Measurements from ENCODE around the gene POLR3E.
"Not testable (repeated sequence)": the region's sequence is repeated elsewhere in the genome, so short reads cannot be mapped to it uniquely, and the experiment has no call there.

Gene POLR3E

DNA sequence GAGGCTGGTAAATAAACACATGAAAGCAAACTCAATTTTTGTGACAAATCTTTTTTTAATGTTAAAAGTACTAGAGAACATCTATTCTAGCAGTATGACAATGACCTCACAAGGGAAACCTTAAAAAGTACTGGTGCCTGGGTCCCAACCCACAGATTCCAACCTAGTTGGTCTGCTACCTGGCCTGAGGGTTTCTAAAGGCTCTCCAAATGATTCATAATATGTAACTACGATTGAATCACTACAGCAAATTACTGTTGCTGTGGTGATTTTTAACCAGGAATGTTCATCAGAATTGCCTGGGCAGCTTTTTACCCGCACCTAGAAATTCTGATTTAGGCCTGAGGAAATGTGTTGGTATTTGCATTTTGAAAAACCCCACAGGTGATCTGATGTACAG lies 51.1 kb downstream of the POLR3E start:
- no peak for DNase-seq
- intact Hi-C loops (cut with DNase I) = no loop called here

DNA sequence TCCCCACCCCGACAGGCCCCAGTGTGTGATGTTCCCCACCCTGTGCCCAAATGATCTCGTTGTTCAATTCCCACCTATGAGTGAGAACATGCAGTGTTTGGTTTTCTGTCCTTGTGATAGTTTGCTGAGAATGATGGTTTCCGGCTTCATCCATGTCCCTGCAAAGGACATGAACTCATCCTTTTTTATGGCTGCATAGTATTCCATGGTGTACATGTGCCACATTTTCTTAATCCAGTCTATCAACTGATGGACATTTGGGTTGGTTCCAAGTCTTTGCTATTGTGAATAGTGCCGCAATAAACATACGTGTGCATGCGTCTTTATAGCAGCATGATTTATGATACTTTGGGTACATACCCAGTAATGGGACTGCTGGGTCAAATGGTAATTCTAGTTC lies 53.8 kb downstream of the POLR3E start:
- DNase-seq; intact Hi-C loops (cut with DNase I): not testable (repeated sequence)

DNA sequence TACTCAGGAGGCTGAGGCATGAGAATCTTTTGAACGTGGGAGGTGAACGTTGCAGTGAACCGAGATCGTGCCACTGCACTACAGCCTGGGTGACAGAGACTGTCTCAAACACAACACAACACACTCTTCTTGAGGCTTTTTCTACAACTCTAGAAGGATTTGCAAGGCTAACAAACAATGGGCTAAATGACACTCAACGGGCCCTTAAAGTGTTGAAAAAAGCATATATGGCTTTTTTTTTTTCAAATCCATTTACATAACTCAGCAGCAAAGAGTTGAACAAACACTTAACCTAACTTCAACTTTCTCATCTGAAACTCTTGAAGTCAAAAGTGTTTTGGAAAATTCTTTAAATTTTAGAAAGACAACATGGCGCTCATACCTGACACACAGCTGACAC lies 54.9 kb downstream of the POLR3E start:
- intact Hi-C loops (cut with DNase I) = no loop called here
- DNase-seq = no peak

DNA sequence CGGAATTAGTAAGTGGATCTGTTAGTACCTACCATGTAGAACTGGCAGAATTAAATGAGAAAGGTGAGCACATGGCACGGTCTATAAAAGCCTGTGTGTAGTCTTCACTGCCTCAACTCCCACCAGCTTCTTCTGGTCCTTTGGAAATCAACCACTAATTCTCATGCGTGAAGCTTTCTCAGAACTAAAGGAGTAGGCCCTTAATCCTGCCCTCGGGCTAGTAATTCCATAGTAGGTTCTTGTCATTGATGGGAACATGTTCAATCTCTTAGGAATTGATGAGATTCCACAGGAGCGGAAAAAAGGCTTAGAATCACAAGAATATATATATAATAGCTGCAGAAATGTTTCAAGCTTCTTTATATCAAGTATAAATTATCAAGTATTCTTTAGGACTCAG lies 55.5 kb downstream of the POLR3E start:
- intact Hi-C loops (cut with DNase I) = no loop called here
- DNase-seq = no peak

DNA sequence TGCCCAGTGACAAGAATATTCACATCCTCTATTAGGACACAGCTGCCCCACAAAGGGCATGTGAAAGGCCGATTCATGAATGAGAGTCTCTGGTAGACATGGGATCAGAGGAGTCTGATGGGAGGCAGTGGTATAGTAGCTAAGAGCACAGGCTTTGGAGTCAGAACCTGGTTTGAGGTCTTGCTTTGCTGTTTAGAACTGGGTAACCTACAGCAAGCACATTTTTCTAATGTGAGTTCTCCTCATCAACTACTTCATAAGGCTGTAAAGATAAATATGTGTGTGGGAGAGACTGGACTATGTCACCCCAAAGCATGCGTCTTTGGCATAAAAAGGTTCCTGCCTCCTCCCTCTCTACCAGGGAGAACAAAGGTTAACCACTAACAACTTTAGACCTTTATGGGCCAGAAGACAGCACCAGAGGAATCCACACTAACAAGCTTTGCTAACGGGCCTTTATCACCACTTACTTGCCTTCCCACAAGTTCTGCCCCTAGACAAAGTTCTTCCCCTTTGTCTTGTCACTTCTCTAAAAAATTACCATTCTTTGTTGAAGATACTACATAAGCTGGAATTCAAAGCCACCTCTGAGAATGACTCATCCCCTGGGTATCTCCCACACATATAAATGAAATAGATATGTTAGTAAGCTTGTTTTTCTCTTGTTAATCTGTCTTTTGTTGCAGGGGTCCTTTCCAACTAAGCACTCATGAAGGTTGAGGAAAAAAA lies 56.1 kb downstream of the POLR3E start:
- DNase-seq = no peak
- intact Hi-C loops (cut with DNase I) = no loop called here

DNA sequence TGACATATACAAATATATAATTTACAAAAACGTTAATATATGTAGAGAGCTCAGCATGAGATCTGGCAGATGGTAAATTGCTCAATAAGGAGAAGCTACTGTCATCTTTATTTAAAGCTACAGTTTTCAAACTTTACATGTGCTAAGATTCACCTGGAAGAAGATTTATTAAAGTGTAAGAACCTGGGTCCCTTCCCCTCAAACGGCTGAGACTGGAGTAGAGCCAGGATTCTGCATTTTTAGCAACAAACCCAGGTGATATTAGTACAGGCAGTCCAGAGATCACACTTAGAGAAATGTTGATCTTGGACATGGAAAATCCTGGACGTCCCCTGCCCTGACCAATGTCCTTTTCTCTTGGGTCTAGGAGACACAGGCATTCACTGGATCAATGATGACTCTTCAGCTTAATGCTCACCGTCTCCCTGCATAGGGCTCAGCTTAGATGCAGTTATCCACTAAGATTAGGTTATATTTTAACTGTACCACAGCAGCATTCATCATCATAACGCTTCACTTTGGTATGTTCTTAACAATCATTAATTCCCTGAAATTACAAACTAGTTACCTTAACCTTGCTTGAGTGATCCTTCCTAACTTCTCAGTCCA lies 56.8 kb downstream of the POLR3E start:
- no peak for DNase-seq
- intact Hi-C loops (cut with DNase I) = no loop called here

DNA sequence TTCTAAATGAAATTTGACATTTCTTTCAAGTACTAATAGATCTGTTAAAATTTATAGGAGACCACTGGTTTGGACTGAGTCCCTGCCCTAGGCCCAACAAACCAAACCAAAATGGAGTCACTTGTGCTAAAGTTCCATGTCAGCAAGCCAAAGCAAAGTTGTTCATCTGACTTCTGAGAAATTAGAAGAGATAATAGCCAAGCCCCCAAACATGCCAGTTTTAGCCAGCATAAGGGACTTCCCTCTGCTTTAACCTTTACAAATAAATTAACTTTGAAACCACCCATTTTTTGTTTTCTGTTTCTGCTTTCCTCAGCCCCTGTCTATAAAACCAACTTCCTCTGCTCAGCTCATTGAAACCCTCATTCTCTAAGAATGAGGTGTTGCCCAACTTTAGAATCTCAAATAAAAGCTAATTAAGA lies 58.3 kb downstream of the POLR3E start:
- intact Hi-C loops (cut with DNase I) = no loop called here
- DNase-seq = no peak

DNA sequence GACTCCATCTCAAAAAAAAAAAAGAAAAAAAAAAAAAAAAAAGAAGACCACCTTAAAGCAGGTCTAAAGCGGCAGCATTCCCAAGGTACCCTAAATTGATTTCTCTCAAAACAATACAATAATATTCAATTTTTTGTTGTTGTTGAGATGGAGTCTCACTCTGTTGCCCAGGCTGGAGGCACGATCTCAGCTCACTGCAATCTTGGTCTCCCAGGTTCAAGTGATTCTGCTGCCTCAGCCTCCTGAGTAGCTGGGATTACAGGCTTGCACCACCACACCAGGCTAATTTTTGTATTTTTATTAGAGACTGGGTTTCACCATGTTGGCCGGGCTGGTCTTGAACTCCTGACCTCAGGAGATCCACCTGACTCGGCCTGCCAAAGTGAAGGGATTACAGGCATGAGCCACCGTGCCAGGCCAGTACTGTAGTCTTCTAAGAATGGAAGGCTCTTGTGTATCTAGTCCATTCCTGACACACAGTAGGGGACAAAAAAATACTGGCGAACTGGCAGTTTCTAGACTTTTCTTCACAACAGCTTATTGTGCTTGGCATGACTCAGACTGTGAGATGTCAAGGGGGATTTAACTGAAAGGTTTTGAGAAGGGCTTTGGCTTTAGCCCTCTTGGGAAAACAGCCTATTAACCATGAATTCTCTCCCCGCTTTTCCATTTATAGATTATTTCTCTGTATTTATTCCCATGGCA lies 59.9 kb downstream of the POLR3E start:
- no peak for DNase-seq
- intact Hi-C loops (cut with DNase I) = no loop called here

DNA sequence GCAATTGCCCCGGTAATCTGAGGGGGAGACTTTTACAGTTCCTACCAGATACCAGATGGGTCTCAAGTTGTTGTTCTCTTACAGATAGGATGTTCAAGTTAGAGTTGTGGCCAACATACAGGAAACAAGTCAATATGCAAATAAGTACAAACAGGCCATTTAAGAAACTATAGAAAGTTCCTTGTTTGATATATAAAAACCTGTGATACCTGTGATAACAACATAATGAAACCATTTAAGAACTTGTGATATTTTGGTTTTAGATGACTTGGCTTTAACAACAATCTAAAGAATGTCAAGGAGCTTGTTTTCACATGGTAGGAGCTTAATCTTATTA lies 60.4 kb downstream of the POLR3E start:
- intact Hi-C loops (cut with DNase I) = no loop called here
- no peak for DNase-seq

DNA sequence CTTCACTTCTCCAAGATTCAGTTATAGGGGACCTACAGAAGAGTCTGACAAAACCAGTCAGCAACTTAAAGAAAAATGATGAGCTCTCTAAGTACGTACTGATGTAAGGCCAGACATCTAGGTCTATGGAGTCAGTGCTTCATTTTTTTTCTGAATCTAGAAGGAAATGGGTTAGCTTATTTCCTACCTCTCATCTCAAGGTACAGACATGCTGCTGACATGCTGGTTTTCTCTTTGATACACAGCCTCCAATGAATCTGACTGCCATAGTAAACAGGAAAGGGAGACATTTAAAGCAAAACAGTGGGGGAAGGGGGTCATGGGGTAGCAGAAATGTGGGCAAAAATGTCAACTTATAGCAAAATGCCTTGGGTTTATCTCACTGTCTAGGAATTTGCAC lies 60.8 kb downstream of the POLR3E start:
- DNase-seq = no peak
- intact Hi-C loops (cut with DNase I) = no loop called here

DNA sequence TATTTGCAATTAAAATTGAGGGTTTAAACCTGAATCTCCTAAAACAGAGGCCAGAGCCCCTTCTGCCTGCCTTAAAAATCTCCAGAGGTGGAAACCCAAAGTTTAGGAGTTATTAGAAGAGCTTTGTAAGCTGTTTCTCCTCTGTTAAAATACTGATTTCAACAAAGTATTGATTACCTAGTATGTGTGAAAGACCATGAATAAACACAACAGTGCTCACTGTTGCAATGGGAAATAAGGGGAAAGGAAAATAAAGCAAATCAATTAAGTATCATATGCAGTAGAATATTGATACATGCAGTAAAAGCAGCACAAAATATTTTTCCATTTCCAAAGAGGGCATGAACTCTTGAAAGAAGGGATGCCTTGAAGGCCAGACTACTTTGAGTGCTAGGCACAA lies 62.5 kb downstream of the POLR3E start:
- no peak for DNase-seq
- intact Hi-C loops (cut with DNase I) = no loop called here

DNA sequence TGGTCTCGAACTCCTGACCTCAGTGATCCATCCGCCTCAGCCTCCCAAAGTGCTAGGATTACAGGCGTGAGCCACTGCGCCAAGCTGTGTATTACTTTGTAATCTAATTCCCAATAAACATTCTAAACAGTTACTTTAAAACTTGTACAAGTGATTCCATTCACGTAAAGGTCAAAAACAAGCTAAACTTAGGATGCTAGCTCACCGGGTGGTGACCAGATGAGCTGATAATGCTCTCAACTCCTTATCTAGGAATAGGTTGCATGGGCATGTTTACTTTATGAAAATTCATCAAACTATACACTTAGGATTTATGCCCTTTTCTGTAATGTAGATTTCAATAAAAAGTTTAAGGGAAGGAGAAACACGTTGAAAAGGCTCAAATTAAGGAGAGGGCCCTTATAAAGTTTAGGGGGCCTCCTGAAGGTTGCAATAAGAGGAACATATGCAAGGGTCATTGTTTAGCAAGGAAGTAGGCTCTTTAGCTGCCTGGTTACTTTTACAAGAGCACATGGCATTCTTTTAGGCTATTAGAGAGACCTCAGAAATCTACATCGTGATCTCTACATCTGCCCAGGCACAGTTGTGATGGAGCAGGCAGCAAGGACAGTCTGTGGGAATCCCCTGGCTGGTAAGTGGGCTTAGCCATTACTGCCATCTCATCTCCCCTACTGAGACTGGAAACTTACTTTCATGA lies 63.9 kb downstream of the POLR3E start:
- intact Hi-C loops (cut with DNase I) = no loop called here
- no peak for DNase-seq

DNA sequence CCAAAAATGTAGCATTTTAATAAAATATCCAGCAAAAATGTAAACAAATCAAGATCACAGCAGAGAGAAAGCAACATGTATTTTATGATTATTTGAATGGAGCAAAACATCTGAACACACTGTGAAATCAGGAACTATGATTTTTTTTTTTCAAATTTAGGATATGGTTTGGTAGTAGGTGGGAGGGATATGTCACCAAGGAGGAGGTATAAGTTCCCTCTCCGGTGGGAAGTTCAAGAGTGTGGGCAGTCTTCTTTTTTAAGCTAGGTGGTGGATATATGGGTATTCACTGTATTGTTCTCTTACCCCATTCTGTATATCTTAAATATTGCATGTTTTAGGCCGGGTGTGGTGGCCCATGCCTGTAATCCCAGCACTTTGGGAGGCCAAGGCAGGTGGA lies 67.0 kb downstream of the POLR3E start:
- DNase-seq = peak in 1 of 42 donors; percentile 11
- intact Hi-C loops (cut with DNase I) = no loop called here

DNA sequence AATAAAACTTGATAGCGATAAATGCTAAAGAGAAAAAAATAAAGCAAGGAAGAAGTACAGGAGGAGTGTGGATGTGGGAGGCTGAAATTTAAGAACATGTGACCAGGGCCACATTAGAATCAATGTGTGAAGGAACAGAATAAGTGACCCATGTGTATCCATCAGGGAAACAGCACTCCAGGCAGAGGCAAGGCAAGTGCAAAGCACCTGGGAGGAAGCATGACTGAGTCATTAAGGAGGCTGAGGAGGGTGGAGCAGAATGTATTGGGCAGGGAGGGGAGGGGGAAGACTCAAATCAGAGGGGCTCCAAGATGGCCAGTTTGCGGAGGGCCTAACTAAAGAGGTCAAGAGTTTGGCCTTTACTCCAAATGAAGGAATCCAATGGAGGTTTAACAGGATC lies 69.2 kb downstream of the POLR3E start:
- no peak for DNase-seq
- intact Hi-C loops (cut with DNase I) = no loop called here

DNA sequence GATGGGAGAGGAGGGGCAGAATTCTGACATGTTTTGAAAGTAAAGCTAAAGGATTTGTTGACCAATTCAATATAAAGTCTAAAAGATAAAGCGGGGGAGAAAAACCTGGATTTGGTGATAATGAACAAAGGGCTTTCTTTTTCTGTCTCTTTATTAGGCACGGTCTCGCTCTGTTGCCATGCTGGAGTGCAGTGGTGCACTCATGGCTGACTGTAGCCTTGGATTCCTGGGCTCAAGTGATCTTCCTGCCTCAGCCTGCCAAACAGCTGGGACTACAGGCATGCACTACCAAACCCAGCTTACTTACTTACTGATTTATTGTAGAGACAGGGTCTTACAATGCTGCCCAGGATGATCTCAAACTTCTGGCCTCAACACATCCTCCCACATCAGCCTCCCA lies 69.7 kb downstream of the POLR3E start:
- no peak for DNase-seq
- intact Hi-C loops (cut with DNase I) = no loop called here

DNA sequence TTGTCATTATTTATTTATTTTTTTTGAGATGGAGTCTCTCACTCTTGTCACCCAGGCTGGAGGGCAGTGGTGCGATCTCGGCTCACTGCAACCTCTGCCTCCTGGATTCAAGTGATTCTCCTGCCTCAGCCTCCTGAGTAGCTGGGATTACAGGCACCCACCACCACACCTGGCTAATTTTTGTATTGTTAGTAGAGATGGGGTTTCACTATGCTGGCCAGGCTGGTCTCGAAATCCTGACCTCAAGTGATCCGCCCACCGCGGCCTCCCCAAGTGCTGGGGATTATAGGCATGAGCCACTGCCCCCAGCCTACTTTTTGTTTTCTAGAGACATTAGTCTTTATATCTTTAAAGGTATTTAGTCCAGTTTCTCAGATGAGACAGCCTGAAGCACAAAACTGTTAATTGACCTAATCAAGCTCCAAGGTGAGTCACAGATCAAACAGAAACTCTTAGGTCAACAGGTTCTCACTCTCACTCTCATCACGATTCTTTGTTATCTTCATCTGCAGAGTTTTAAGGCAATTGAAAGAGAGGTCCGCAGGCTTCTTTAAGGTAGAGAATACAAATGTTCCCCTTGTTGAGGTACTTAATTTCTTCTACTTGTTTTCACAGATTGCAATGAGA lies 71.1 kb downstream of the POLR3E start:
- intact Hi-C loops (cut with DNase I); DNase-seq: not testable (repeated sequence)

DNA sequence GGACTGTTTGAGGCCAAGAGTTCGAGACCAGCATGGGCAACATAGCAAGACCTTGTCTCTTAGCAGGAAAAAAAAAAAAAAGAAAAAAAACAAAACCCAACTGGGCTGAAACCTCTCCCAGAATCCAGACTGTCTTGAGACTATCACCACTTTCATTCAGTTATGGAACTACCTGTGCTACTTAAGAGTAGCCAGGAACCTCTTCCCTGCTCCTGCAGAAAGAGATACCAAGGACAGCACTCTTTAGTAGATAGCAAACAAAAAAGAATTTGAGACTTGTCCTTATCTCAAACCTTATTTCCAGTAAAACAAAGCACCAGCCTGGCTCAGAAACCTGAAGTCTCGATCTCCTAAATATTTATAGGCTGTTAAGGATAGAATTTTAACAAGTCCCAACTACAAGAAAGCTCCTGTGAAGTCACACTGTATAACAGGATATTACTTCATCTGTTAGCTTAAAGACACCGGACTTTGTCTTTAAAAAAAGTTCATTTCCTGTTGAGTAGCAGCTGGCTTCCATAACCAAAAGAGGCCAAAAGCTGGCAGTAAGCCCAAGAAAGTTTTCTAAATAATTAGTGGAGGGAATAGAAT lies 72.1 kb downstream of the POLR3E start:
- intact Hi-C loops (cut with DNase I) = no loop called here
- DNase-seq = no peak

DNA sequence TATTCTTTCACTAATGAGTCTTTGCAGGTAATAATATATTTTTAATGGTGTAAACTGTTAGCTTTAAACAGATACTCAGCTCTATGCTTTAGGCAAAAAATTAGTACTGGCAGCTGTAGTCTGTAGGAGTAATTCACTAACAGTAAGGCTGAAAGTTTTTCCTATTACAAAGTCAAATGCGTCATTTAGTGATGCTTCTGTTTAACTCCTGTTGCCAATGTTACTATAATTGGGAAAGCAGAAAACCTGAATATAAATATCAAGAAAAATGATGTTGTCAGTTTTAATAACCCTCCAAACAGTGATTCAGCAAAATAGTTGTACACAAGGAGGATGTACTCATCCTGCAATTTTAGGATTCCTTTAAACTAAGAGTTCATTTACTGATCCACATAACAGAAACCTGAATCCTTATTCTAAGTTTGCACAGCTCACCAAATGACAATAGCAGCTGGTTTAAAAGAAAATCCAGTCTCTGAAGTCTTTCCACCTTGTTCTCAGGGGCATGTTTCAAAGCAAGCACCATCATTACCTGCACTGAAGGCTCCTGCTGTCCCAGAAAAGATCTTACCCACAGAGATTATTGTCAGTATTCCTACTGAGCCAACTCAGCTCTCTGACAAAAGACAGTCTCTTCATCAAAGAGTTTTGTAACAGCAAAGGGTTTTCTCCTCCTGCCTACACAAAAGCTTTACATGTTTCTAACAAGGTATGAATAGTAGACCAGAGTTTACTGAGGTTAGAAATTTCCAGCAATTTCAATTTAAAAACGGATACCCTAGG lies 73.0 kb downstream of the POLR3E start:
- DNase-seq = peak in 4 of 42 donors; percentile 8 to 44 (median 16)
- intact Hi-C loops (cut with DNase I) = loop anchor here (5.0 to 10.0 kb wide), 2 partner anchors 55 to 173 kb away; no protein-coding TSS in a partner anchor

Data from head of caudate nucleus (tissue), 42 donors.